NK-92 (cell line): ENCODE data around the gene CROCC.
A peak's percentile ranks its signal among the peaks of the same experiment; 100 is the strongest.
"Not testable (repeated sequence)": the region's sequence is repeated elsewhere in the genome, so short reads cannot be mapped to it uniquely, and the experiment has no call there.

Experiments used
- DNase-seq: peaks from one replicate; lab custom pipeline; 2025; ENCODE audit not compliant: unreplicated experiment; lab: John Stamatoyannopoulos, UW

Gene CROCC

GRCh38 chr1:16896316-16897055, 25.2 kb upstream of the CROCC start:
- DNase-seq = not testable (repeated sequence)

GRCh38 chr1:16897653-16898052, 24.1 kb upstream of the CROCC start:
- not testable (repeated sequence) for DNase-seq

GRCh38 chr1:16898298-16898697, 23.4 kb upstream of the CROCC start:
- DNase-seq = not testable (repeated sequence)

GRCh38 chr1:16899020-16899419, 22.7 kb upstream of the CROCC start:
- DNase-seq = not testable (repeated sequence)

GRCh38 chr1:16900751-16901150, 21.0 kb upstream of the CROCC start:
- no peak for DNase-seq

- not testable (repeated sequence) for DNase-seq
These were observed 20.4 kb upstream of the CROCC start for GRCh38 chr1:16901371-16901770.

- no peak for DNase-seq
These were observed 18.7 kb upstream of the CROCC start for GRCh38 chr1:16903054-16903453.

GRCh38 chr1:16903458-16903796, 18.3 kb upstream of the CROCC start:
- no peak for DNase-seq

GRCh38 chr1:16904560-16905109, 17.1 kb upstream of the CROCC start:
- peak; percentile 96 for DNase-seq

GRCh38 chr1:16905110-16905867, 16.4 kb upstream of the CROCC start:
- no peak for DNase-seq

- no peak for DNase-seq
These were observed 15.6 kb upstream of the CROCC start for GRCh38 chr1:16905868-16906702.

GRCh38 chr1:16906873-16907272, 14.9 kb upstream of the CROCC start:
- DNase-seq = no peak

- no peak for DNase-seq
These were observed 13.6 kb upstream of the CROCC start for GRCh38 chr1:16907870-16908758.

- not testable (repeated sequence) for DNase-seq
These were observed 9.6 kb upstream of the CROCC start for GRCh38 chr1:16911851-16912721.

GRCh38 chr1:16912742-16913141, 9.0 kb upstream of the CROCC start:
- not testable (repeated sequence) for DNase-seq

- DNase-seq = no peak
These were observed 8.4 kb upstream of the CROCC start for GRCh38 chr1:16913181-16913832.

GRCh38 chr1:16913833-16914662, 7.7 kb upstream of the CROCC start:
- DNase-seq = peak; percentile 58
